OCI-LY7 (cell line): ENCODE data around the gene WRNIP1. TPM values are rescaled to one million over a fixed set of nuclear protein-coding genes. Genes with fewer than 3 reads are reported as not detected.

Experiments
- BruUV-seq: library from RNA; stranded (reverse); fragments of 400-500 nt; replicated peaks from 2 replicates; lab custom pipeline; 2021; lab: Mats Ljungman, UMichigan
- CTCF ChIA-PET: fragments of 300-600 bp; sonication (Branson Sonifier 250); formaldehyde crosslinking; loops from one replicate; lab custom pipeline; 2022; ENCODE audit warnings: antibody characterized with exemption; ENCODE audit not compliant: unreplicated experiment; lab: Charles Lee
- POLR2A ChIA-PET: fragments of 300-600 bp; sonication (Branson Sonifier 250); formaldehyde crosslinking; loops from one replicate; lab custom pipeline; 2022; ENCODE audit warnings: antibody characterized with exemption; lab: Charles Lee
- DNase-seq: peaks from one replicate; pipeline ENCODE4 v3.0.0-alpha.2; 2015; ENCODE audit warnings: low spot score
- H2AFZ ChIP-seq: fragments of 200-600 bp; sonication (generic), shearing (Covaris generic); 2 replicates; pipeline ENCODE4 v1.6.1; 2014; ENCODE audit warnings: mild to moderate bottlenecking, antibody characterized with exemption, low read length, moderate library complexity
- H3K27ac ChIP-seq: fragments of 200-600 bp; sonication (generic); 2 replicates; pipeline ENCODE4 v1.5.1; 2014; ENCODE audit warnings: mixed run types, low read depth, mild to moderate bottlenecking, moderate library complexity, low read length, inconsistent platforms; ENCODE audit not compliant: poor library complexity, severe bottlenecking
- H3K36me3 ChIP-seq: fragments of 200-600 bp; sonication (generic); 2 replicates; pipeline ENCODE4 v1.6.1; 2014; ENCODE audit warnings: mild to moderate bottlenecking, antibody characterized with exemption, low read length, moderate library complexity, mixed read lengths; ENCODE audit not compliant: insufficient read depth
- H3K4me1 ChIP-seq: fragments of 200-600 bp; sonication (generic); 2 replicates; pipeline ENCODE4 v1.5.1; 2014; ENCODE audit warnings: mild to moderate bottlenecking, low read length; ENCODE audit not compliant: insufficient read depth, poor library complexity, severe bottlenecking
- H3K4me2 ChIP-seq: fragments of 200-600 bp; sonication (generic); 2 replicates; pipeline ENCODE4 v1.6.1; 2014; ENCODE audit warnings: mild to moderate bottlenecking, low read length
- H3K4me3 ChIP-seq: fragments of 200-600 bp; sonication (generic); 2 replicates; pipeline ENCODE4 v1.5.1; 2014; ENCODE audit warnings: mild to moderate bottlenecking, low read depth, low read length; ENCODE audit not compliant: poor library complexity, severe bottlenecking
- H3K79me2 ChIP-seq: fragments of 200-600 bp; sonication (generic); 2 replicates; pipeline ENCODE4 v1.6.1; 2016; ENCODE audit warnings: low read depth, mild to moderate bottlenecking, low read length, moderate library complexity, mixed read lengths; ENCODE audit not compliant: insufficient read depth
- H3K9me2 ChIP-seq: fragments of 200-600 bp; sonication (generic); 2 replicates; pipeline ENCODE4 v1.6.1; 2016; ENCODE audit warnings: mild to moderate bottlenecking, low read length, mixed read lengths; ENCODE audit not compliant: insufficient read depth
- H3K9me3 ChIP-seq: fragments of 200-600 bp; sonication (generic); 2 replicates; pipeline ENCODE4 v1.6.1; 2014; ENCODE audit warnings: mild to moderate bottlenecking, mixed run types, low read length, mixed read lengths
- H4K20me1 ChIP-seq: fragments of 200-600 bp; sonication (generic); 2 replicates; pipeline ENCODE4 v1.6.1; 2014; ENCODE audit warnings: mild to moderate bottlenecking, antibody characterized with exemption, low read length, moderate library complexity, mixed read lengths; ENCODE audit not compliant: insufficient read depth
- EZH2phosphoT487 ChIP-seq: fragments of 200-600 bp; sonication (generic); IDR thresholded peaks from 2 replicates; pipeline ENCODE4 v1.6.1; 2018; ENCODE audit warnings: low read depth, borderline replicate concordance, mild to moderate bottlenecking, mixed run types, antibody characterized with exemption, low read length, moderate library complexity, mixed read lengths
- intact Hi-C: fragments of 100-400 bp; cut with micrococcal nuclease; formaldehyde crosslinking; loops from one replicate; pipeline ENCODE4 v1.10.0; 2022; ENCODE audit not compliant: unreplicated experiment
- total RNA-seq, 2 experiments: library from RNA; depleted of rRNA in 1 of 2; stranded (reverse); fragments of >200 nt in 1 of 2; shearing (Covaris generic) in 1 of 2; gene quantifications; 2 replicates each; pipeline ENCODE4 v1.2.3, GENCODE V29; 2014 to 2022
- TF ChIP-seq, protein P1 (sequence below): fragments of 200-600 bp; sonication (generic); conservative IDR thresholded peaks from 2 replicates; pipeline ENCODE4 v1.5.1; 2014; ENCODE audit warnings: mild to moderate bottlenecking, antibody characterized with exemption, low read length, moderate library complexity, mixed read lengths

Gene WRNIP1
- total RNA-seq, 2 experiments from 2014 or later = 43.8 to 54.2 TPM

DNA sequence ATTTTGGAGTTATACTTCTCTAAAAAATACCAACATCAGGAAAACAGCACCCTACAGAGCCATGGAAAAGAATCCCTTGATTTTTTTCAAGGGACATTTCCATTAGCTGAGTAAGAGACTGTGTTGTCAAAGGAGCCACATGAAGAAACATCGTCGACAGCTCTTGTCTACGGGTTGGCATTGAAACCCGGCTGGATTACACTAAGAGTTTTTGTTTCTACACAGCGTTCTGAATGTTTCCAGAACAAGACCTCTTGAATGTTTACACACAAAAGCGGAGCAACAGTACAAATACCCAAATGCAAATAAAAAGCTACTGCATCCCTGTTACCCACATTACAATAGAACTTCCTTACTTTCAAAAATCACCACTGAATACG lies 12.1 kb upstream of the WRNIP1 start:
- no peaks in the 10 kb centered on the region for H3K36me3 ChIP-seq
- H3K79me2 ChIP-seq = no peaks in the 10 kb centered on the region
- ChIA-PET POLR2A (no interaction called here), CTCF (no interaction called here)
- no peak for DNase-seq
- no peak overlapping the region for H2AFZ ChIP-seq
- H3K4me3 ChIP-seq = no peak overlapping the region
- H3K4me2 ChIP-seq = no peak overlapping the region
- no peaks in the 10 kb centered on the region for H3K9me2 ChIP-seq
- TF ChIP-seq, protein P1, sequence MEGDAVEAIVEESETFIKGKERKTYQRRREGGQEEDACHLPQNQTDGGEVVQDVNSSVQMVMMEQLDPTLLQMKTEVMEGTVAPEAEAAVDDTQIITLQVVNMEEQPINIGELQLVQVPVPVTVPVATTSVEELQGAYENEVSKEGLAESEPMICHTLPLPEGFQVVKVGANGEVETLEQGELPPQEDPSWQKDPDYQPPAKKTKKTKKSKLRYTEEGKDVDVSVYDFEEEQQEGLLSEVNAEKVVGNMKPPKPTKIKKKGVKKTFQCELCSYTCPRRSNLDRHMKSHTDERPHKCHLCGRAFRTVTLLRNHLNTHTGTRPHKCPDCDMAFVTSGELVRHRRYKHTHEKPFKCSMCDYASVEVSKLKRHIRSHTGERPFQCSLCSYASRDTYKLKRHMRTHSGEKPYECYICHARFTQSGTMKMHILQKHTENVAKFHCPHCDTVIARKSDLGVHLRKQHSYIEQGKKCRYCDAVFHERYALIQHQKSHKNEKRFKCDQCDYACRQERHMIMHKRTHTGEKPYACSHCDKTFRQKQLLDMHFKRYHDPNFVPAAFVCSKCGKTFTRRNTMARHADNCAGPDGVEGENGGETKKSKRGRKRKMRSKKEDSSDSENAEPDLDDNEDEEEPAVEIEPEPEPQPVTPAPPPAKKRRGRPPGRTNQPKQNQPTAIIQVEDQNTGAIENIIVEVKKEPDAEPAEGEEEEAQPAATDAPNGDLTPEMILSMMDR = no peak
- TF ChIP-seq EZH2phosphoT487 = no peak
- peaks cover 3% of the 10 kb centered on the region for H3K4me1 ChIP-seq
- no peaks in the 10 kb centered on the region for H4K20me1 ChIP-seq
- BruUV-seq = no TSS peak
- no peak overlapping the region for H3K27ac ChIP-seq
- no peaks in the 10 kb centered on the region for H3K9me3 ChIP-seq
- intact Hi-C loops = loop anchor here (2.0 kb wide), 1 partner anchor 14 kb away; no protein-coding TSS in a partner anchor

GRCh38 chr6:2753743-2754142 lies 11.4 kb upstream of the WRNIP1 start:
- Histone ChIP-seq H4K20me1 (no peaks in the 10 kb centered on the region), H2AFZ (no peak overlapping the region), H3K27ac (no peak overlapping the region), H3K9me2 (no peaks in the 10 kb centered on the region), H3K79me2 (no peaks in the 10 kb centered on the region), H3K4me3 (no peak overlapping the region), H3K36me3 (no peaks in the 10 kb centered on the region), H3K9me3 (no peaks in the 10 kb centered on the region), H3K4me2 (no peak overlapping the region), H3K4me1 (peaks cover 3% of the 10 kb centered on the region)
- no peak for DNase-seq
- no TSS peak for BruUV-seq
- POLR2A ChIA-PET = no interaction called here
- CTCF ChIA-PET = no interaction called here
- TF ChIP-seq, protein P1 = no peak
- no peak for TF ChIP-seq EZH2phosphoT487
- intact Hi-C loops = loop anchor here (2.0 kb wide), 1 partner anchor 15 kb away; no protein-coding TSS in a partner anchor

GRCh38 chr6:2754393-2754792 lies 10.8 kb upstream of the WRNIP1 start:
- intact Hi-C loops = no loop called here
- Histone ChIP-seq H2AFZ (no peak overlapping the region), H3K27ac (no peak overlapping the region), H3K4me1 (peaks cover 3% of the 10 kb centered on the region), H3K9me3 (peaks cover 1% of the 10 kb centered on the region; the same call in 1 of the 2 replicates), H3K9me2 (no peaks in the 10 kb centered on the region), H3K4me2 (no peak overlapping the region), H3K36me3 (no peaks in the 10 kb centered on the region), H4K20me1 (no peaks in the 10 kb centered on the region), H3K4me3 (no peak overlapping the region), H3K79me2 (no peaks in the 10 kb centered on the region)
- ChIA-PET POLR2A (interaction anchor here (0.6 to 1.0 kb wide), 2 partner anchors 9 to 16 kb away, joined by 3 read pairs; no protein-coding TSS in a partner anchor), CTCF (no interaction called here)
- DNase-seq = no peak
- no TSS peak for BruUV-seq
- TF ChIP-seq, protein P1 = no peak
- no peak for TF ChIP-seq EZH2phosphoT487
